Limb (tissue), 2 donors: ENCODE measurements around the gene EMILIN1.
"Not testable (repeated sequence)": the region's sequence is repeated elsewhere in the genome, so short reads cannot be mapped to it uniquely, and the experiment has no call there.

Experiments used
- DNase-seq, 2 donors: peaks; one replicate each; pipeline ENCODE4 v3.0.0-alpha.2; 2016; ENCODE audit errors: extremely low spot score in 2 of 2

EMILIN1 gene

GRCh38 chr2:27053776-27054175 is 24.6 kb upstream of the EMILIN1 start:
- no peak for DNase-seq

GRCh38 chr2:27054721-27055120 is 23.7 kb upstream of the EMILIN1 start:
- DNase-seq: no peak

- DNase-seq: no peak
These were observed 21.2 kb upstream of the EMILIN1 start for GRCh38 chr2:27057184-27057583.

- DNase-seq: no peak
These were observed 20.2 kb upstream of the EMILIN1 start for GRCh38 chr2:27058210-27058609.

GRCh38 chr2:27059141-27059820 is 19.1 kb upstream of the EMILIN1 start:
- DNase-seq: no peak

GRCh38 chr2:27060323-27060722 is 18.1 kb upstream of the EMILIN1 start:
- no peak for DNase-seq

GRCh38 chr2:27065128-27065527 is 13.3 kb upstream of the EMILIN1 start:
- no peak for DNase-seq

GRCh38 chr2:27067385-27067784 is 11.0 kb upstream of the EMILIN1 start:
- no peak for DNase-seq

- no peak for DNase-seq
These were observed 9.0 kb upstream of the EMILIN1 start for GRCh38 chr2:27069436-27069835.

GRCh38 chr2:27069961-27070618 is 8.3 kb upstream of the EMILIN1 start:
- DNase-seq: no peak

- DNase-seq: no peak
These were observed 7.7 kb upstream of the EMILIN1 start for GRCh38 chr2:27070653-27071276.

- peak; percentile 92 to 96 for DNase-seq
These were observed 7.0 kb upstream of the EMILIN1 start, which contains the start of gene OST4 for GRCh38 chr2:27071277-27071989. OST4 (minus strand) TSS chr2:27071654.

- peak; percentile 80 to 92 for DNase-seq
These were observed 6.2 kb upstream of the EMILIN1 start for GRCh38 chr2:27071990-27072830.

GRCh38 chr2:27072920-27073319 is 5.5 kb upstream of the EMILIN1 start:
- DNase-seq: peak in 1 of 2 donors; percentile 51

GRCh38 chr2:27073782-27074181 is 4.6 kb upstream of the EMILIN1 start:
- no peak for DNase-seq

GRCh38 chr2:27074738-27075565 is 3.5 kb upstream of the EMILIN1 start:
- no peak for DNase-seq

GRCh38 chr2:27075566-27075871 is 2.9 kb upstream of the EMILIN1 start:
- DNase-seq: not testable (repeated sequence)

- no peak for DNase-seq
These were observed 2.1 kb upstream of the EMILIN1 start for GRCh38 chr2:27076323-27076722.

- DNase-seq: no peak
These were observed 1.2 kb upstream of the EMILIN1 start for GRCh38 chr2:27077231-27077630.
